DMS153 treated with DMSO at 0.1 percent for 48 hours (cell line): ENCODE data around the gene MPIG6B.

Experiments used
- DNase-seq: peaks from one replicate; lab custom pipeline; 2025; ENCODE audit not compliant: unreplicated experiment; lab: John Stamatoyannopoulos, UW

MPIG6B gene

DNA sequence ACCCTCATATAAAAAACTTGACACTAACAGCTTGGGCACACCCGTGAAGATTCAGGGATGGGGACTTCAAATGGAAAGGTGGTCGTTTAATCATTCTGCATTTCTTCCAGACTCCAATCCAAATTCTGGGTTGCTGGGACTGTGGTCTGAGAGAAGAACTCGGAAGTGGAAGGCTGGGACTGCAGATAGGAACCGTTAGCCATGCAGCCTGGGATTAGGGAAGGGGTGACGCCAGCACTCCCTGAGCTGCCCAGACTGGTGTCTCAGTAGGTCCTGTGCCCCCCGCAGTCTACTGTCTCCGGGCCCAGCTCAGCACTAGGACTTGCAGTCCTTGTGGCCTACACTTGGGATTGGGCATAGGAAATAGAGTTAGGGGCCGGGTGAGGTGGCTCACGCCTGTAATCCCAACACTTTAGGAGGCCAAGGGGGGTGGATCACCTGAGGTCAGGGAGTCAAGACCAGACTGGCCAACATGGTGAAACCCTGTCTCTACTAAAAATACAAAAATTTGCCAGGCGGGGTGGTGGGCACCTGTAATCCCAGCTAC, 13.7 kb downstream of the MPIG6B start:
- DNase-seq = no peak

GRCh38 chr6:31737315-31737990, 14.3 kb downstream of the MPIG6B start:
- DNase-seq = peak; percentile 80

DNA sequence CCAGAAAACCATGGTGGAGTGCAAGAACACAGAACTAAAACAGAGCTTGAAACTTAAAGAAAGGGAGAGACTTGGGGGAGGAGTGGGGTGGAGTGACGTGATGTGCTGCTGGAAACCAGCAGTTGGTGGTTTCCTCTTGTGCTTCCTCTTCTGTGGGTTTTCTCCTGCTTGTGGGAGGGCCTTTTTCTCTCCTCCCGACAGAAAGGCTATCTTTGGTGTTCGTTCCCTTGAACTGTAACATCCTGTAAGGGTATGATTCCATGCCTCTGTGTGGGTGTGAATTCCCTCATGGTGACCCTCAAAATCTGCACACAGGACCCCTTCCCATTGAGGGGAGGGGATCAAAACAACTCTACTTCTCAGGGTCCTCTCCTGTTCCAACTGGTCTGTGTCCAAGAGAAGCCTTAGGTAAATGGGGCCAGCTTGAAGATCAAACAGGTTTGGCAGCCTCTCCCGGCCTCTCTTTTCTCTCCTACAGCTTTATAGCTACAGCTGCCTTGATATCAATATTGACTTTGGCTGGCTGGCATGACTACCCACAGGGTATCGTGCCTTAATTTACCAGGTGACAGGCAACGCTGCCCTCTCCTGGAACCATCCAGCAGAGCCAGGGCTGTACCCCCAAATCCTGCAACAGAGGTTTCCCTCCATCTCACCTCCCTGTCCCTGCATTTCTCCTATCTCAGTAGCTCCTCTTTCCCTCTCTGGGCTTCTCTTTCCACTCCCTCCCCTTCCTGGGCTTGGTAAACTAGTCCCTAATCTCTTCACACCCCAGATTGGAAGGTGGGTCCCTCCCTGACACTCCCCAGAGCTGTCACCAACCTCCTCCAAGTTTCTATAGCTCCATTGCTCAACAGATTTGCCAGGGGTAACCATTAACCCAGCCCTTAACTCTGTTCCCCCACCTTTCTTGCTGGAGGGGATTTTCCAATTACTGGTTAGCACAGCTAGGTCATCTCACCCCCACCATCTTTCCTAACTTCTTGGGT, 15.1 kb downstream of the MPIG6B start:
- peak; percentile 92 for DNase-seq

GRCh38 chr6:31739639-31740396, 16.6 kb downstream of the MPIG6B start, which contains the start of gene MSH5:
Gene MSH5 (plus strand): TSS chr6:31740005. CDS start chr6:31740467, 462 bp downstream.
- peak; percentile 97 for DNase-seq

DNA sequence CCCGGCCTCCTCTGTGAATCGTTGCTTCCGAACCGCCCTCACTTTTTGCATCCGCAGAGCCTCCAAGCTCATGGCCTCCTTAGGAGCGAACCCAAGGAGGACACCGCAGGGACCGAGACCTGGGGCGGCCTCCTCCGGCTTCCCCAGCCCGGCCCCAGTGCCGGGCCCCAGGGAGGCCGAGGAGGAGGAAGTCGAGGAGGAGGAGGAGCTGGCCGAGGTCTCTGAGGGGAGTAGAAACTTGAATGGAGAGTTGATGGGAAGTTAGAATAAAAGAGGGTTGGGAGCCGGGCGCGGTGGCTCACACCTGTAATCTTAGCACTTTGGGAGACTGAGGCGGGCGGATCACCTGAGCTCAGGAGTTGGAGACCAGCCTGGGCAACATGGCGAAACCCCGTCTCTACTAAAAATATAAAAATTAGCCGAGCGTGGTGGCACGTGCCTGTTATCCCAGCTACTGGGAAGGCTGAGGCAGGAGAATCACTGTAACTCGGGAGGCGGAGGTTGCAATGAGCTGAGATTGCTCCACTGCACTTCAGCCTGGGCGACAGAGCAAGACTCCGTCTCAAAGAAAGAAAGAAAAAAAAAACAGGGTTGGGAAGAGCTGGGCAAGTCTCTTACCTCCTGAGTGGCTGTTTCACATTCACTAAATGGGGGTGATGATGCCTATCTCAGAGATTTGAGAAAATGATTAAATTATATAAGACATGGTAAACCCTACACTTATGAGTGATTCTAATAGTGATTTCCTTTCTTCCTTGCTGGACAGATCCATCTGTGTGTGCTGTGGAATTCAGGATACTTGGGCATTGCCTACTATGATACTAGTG, 17.4 kb downstream of the MPIG6B start:
- DNase-seq = no peak

DNA sequence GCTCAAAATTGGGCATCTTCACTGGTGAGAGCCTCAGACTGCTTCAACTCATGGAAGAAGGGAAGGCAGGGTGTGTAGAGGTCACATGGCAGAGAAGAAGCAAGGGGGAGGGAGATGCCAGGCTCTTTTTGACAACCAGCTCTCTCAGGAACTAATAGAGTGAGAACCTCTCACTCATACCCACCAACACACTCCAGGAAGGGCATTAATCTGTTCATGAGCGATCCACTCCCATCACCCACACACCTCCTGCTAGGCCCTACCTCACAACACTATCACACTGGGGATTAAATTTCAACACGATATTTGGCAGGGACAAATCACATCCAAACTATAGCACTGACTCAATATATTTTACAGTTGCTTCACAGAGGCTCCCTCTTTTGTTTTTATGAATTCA, 18.6 kb downstream of the MPIG6B start:
- DNase-seq = no peak

GRCh38 chr6:31742894-31743293, 19.7 kb downstream of the MPIG6B start:
- DNase-seq = no peak

- DNase-seq = no peak
These were observed 21.2 kb downstream of the MPIG6B start for GRCh38 chr6:31744422-31744821.

DNA sequence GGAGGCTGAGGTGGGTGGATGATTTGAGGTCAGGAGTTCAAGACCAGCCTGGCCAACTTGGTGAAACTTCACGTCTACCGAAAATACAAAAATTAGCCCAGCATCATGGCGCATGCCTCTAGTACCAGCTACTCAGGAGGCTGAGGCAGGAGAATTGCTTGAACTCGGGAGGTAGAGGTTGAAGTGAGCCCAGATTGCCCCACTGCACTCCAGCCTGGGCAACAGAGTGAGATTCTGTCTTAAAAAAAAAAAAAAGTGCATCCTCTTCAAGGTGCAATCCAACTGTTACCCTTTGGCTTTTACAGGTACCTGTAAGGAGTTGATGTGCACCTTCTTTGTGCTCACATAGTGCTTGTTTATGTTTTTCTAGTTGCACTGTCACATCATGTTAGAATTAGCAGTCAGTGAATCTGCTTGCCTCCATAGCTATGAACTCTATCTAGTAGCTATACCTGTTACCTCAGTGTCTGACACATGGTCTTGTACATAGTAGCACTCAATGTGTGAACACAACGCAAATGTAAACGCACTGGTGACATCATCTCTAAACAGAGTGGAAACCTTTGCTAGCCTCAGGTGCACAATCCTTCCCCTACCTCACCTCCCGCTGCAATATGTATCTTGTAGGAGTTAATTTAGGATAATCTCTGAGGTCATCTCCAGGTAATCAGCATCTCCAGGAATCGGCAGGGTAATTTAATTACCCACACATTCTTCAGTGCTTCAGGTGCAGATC, 26.3 kb downstream of the MPIG6B start:
- DNase-seq = no peak

- no peak for DNase-seq
These were observed 27.3 kb downstream of the MPIG6B start for GRCh38 chr6:31750411-31751022.

- no peak for DNase-seq
These were observed 29.7 kb downstream of the MPIG6B start for GRCh38 chr6:31752739-31753319.

DNA sequence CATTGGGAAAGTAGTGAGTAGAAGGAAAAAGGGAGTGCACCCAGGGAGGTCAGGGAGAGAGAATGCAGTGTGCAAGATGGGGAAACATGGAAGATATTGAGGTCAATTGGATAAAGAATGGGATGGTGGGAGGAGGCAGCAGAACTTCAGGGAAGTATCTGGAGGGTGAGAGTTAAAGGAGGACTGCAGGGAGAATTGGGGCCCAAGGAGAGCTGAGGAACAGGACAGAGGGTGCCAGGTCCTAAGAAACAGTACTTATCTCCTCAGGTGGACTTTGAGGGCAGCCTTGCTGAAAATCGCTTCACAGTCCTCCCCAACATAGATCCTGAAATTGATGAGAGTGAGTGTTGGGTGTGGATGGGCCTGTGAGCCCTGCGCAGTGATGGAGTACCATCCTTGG, 35.1 kb downstream of the MPIG6B start:
- no peak for DNase-seq

GRCh38 chr6:31760790-31761189, 37.6 kb downstream of the MPIG6B start:
- no peak for DNase-seq

- DNase-seq = no peak
These were observed 38.2 kb downstream of the MPIG6B start for GRCh38 chr6:31761343-31761742.

- DNase-seq = no peak
These were observed 39.2 kb downstream of the MPIG6B start, which contains the start of gene SAPCD1 for GRCh38 chr6:31762356-31762755. Gene SAPCD1 (plus strand): TSS chr6:31762656. CDS start chr6:31763055, 399 bp downstream.

GRCh38 chr6:31762878-31763618, 39.9 kb downstream of the MPIG6B start:
- DNase-seq = no peak

GRCh38 chr6:31763619-31763940, 40.4 kb downstream of the MPIG6B start:
- DNase-seq = no peak

DNA sequence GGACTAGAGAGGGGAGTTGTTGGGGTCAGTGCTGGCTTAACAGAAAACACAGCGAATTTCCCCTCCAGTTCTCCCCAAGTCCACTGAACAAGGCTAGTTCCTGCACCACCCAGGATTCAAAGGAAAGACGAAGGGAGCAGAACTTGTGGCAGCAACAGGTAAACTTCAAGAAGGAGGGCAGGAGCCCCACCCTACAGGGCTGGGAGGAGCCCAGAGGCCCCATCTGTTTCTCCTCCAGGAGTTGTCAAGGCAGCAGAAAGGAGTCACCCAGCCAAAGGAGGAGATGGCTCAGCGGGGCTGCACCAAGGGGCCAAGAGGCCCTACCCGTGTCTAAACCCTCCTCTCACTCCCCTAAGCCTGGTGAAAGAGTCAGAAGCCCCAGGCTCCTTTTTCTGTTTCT, 41.0 kb downstream of the MPIG6B start:
- DNase-seq = no peak
